GM18505 (cell line): ENCODE measurements around the gene DHDH.

Source experiments
- ATAC-seq: cut with Tn5 transposase; IDR thresholded peaks from one replicate; pipeline ENCODE4 v1.9.1; 2021; ENCODE audit not compliant: unreplicated experiment
- POLR2A ChIP-seq: IDR thresholded peaks from 4 replicates; pipeline ENCODE4 v1.6.1; 2011; ENCODE audit warnings: borderline replicate concordance; ENCODE audit not compliant: insufficient read depth, insufficient read length; ENCODE audit errors: extremely low read depth

DHDH gene

DNA sequence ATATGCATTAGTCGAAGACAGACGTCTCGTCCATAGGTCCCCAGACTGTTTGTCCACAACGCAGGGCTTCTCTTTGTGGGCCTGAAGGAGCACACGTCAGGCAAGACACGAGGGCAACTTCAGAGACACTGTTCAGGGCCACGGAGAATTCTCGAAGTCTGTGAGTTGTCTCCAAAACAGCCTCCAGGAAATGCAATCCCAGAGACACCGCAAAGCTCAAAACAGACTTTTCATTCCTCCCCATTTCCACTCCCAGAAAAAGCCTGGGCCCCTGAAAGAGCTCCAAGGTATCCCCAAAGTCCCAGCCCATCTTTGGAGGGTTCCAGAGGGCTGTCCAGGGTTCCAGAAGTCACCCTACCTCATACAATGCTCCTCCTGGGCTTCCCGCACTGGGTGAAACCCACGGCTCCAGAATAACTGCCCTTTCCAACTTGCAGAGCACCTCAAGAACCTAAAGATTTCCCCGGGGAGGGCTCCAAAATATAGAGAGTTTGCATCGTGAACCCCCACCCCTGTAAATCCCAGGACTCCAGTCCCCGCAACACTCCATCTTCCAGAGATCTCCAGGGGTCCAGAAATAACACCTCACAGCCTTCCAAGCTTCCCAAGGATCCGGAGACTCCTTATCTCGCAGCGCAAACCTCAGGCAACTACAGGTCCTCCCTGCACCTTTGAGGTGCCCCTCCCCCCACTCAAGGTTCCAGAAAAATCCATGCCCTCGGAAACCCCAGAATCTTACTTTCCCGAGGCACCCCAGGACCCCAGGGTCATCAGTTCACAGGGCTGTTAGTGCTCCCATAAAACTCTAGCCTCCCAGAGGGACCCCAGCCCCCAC is 30.9 kb downstream of the DHDH start:
- ATAC-seq: no peak
- TF ChIP-seq POLR2A: no peak

DNA sequence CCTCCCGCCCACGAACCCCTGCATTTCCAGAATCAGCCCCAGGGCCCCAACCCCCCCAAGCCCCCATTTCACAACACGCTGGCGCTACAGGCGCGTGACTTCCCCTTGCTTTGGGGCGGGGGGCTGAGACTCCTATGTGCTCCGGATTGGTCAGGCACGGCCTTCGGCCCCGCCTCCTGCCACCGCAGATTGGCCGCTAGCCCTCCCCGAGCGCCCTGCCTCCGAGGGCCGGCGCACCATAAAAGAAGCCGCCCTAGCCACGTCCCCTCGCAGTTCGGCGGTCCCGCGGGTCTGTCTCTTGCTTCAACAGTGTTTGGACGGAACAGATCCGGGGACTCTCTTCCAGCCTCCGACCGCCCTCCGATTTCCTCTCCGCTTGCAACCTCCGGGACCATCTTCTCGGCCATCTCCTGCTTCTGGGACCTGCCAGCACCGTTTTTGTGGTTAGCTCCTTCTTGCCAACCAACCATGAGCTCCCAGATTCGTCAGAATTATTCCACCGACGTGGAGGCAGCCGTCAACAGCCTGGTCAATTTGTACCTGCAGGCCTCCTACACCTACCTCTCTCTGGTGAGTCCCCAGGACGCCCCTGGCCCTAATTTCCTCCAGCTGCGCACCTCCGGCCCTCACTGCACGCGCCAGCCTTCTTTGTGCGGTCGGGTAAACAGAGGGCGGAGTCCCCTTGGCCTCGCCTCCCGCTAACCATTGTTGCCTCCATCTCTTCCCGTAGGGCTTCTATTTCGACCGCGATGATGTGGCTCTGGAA is 31.7 kb downstream of the DHDH start, which contains the start of gene FTL:
Gene FTL (plus strand): TSS at position 270 of the 766 bp plus-strand sequence. CDS start 199 bp downstream, at position 469.
- peak; percentile 49 for ATAC-seq

DNA sequence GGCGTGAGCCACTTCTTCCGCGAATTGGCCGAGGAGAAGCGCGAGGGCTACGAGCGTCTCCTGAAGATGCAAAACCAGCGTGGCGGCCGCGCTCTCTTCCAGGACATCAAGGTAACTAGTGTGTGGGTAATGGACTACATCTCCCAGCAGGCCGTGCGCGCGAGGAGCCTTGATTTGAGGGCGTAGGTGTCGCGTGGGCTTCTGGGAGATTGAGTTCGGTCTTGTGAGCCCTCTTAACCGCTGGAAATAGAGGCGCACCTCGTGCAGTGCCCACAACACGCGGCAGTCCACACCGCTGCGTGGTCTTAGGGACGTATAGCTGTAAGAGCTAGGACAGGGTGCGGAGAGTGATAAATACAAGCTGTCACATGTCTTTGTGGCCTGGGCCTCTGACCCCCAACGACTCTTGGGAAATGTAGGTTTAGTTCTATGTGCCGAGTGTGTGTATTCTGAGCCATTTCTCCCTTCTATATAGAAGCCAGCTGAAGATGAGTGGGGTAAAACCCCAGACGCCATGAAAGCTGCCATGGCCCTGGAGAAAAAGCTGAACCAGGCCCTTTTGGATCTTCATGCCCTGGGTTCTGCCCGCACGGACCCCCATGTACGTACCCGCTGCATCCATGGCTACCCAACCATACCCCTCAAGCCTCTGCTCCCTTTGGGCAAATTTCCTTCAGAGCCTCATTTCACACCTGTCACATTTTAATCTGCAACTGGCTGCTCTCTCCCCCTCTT is 32.5 kb downstream of the DHDH start:
- ATAC-seq: peak; percentile 11
- TF ChIP-seq POLR2A: peak; percentile 49

More for the DNA sequence above, 31.7 kb downstream of the DHDH start, which contains the start of gene FTL:
- TF ChIP-seq POLR2A: peak; percentile 100

DNA sequence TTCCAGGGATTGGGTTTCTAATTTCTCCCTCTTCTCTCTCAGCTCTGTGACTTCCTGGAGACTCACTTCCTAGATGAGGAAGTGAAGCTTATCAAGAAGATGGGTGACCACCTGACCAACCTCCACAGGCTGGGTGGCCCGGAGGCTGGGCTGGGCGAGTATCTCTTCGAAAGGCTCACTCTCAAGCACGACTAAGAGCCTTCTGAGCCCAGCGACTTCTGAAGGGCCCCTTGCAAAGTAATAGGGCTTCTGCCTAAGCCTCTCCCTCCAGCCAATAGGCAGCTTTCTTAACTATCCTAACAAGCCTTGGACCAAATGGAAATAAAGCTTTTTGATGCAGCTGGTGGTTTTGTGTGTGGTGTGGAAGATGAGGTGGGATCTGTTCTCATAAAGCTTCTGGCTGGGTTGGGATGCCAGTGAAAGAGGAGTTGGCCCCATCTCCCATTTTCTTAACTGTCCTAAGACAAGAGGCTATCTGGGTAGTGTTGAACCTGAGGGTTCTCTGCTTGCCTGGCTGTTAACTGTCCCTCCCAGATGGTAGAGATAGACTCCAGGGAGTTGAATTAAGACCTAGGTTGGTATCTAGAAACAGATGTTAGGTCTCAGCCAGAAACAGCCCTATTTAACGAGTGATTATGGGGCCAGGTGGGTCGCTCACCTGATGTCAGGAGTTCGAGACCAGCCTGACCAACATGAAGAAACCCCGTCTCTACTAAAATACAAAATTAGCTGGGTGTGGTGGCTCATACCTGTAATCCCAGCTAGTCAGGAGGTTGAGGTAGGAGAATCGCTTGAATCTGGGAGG is 33.2 kb downstream of the DHDH start:
- TF ChIP-seq POLR2A: no peak
- no peak for ATAC-seq

DNA sequence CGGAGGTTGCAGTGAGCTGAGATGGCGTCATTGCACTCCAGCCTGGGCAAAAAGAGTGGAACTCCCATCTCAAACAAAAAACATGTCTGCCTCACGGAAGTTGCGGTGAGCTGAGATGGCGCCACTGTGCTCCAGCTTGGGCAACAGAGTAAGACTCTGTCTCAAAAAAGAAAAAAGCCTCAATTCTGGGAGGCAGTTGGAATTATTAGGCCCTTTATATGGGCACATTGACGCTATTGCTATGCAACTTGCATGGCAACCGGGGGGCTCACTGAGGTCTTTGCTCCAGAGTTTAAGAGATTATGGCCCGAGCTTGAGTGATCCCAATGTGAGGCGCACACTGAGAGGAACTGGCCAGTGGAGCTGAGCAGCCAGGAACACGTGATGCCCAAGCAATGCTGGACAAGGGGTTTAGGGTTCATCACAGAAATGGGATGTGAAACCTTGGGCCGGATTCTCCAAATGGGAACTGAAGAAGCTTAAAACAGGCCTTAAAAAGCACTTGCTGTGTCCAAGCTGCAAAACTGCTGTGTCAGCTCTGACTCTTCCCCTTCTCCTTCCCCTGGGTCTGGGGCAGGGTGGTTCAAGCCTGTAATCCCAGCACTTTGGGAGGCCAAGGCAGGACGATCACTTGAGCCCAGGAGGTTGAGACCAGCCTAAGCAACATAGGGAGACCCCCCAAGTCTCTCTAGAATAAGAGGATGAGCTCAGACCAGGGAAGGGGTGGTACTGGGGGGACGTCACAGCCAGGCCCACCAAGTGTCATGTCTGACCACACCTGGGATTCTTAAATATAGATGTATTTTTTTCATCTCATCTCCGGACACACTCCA is 34.1 kb downstream of the DHDH start:
- ATAC-seq: no peak
- TF ChIP-seq POLR2A: peak; percentile 52

DNA sequence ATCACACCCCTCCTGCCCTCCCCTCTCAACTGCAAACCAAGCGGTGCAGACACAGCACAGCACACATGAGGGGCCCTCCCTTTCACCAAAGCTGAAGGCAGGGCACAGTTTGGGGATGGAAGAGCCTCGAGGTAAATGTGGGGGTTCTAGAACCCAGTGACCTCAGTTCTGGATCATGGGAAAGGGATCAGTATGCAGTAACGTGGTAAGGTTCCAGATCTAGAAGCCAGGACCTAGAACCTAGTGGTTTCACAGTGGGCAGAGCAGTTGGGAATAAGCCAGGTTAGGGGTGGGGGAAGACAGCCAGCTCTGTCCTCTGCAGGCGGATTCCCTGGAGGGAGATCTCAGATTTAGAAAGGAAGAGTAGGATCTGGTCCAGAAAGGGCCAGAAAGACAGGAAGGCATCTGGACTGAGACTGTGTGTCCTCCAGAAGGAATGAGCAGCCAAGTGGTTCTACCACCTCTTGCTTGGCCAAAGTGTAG is 34.7 kb downstream of the DHDH start:
- no peak for ATAC-seq
- no peak for TF ChIP-seq POLR2A

DNA sequence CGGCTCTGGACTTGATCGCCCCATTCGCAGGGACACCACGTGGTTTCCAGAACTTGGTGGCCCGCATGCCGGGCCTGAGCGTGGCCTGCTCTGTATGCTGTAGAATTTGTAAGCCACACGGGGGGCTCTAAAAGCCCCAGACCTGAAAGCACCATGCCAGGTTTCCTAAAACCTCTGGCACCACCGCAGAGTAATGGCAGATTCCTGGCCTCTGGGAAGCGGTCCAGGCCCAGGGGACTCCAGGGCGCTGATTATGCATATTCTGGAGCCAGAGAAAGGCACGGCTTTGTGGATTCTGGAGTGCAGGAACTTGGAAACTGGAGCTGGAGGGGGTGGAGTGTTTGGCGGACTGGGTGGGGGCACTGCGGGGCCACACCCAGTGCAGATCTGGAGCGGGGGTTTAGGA is 35.3 kb downstream of the DHDH start:
- no peak for TF ChIP-seq POLR2A

DNA sequence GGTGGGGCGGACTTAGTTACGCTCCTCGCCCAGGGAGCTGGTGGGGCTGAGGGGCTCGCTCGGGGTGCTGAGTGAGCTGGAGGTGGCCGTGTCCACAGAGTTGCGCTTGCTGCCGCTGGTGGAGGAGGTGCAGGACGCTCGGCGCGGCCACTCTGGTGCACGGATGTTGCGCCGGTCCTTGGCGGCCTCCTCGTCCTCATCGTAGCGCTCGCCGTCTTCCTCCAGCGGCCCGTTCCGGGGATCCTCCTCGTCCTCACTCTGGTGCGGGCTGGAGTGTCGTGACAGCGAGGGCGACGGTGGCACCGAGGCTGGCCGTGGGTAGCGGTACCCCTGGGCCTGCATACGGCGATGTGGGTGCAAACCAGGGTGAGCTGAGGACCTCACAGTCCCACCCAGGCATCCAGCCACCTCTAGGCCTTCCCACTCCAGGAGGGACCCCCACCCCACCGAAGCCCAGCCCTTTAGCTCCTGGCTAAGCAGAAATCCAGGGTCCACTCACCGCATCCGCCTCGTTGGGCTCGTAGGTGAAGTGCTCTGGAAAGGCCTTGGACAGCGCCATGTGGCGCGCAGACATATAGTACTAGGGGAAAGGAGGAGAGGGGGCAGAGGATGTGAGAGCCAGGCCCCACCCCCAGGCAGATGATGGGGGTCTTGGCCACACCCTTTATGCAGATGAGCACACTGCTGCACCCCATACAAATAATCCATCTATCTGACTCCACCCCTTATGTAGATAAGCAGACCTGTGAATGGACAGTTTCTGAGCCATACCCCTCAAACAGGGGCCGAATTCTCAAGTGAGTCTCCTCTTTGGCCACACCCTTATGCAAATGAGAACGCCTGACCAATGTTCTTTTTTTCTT is 36.0 kb downstream of the DHDH start:
- no peak for TF ChIP-seq POLR2A
- no peak for ATAC-seq

More for the DNA sequence above, 35.3 kb downstream of the DHDH start:
- no peak for ATAC-seq

DNA sequence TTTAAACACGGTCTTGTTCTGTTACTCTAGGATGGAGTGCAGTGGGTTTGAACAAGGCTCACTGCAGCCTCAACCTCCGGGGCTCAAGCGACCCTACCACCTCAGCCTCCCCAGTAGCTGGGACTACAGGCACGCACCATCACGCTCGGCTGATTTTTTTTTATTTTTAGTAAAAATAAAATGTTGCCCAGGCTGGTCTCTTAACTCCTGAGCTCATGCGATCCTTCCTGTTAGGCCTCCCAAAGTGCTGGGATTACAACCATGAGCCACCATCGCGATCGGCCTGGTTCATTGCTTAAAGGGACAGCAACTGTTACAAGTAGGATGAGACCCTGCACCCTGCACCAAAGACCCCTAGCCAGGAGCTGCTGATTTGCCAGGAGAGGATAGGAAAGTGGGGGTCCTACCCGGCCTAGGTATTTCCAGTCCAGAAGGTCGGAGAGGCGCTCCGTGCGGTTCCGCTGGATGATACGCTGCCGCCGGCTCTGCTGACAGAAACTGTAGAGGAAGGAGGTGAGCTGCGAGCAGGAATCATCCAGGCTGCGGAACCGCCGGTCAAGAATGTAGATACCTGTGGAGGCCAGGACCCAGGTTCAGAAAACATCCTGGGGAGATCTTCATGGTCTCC is 36.8 kb downstream of the DHDH start:
- no peak for TF ChIP-seq POLR2A
- ATAC-seq: no peak

DNA sequence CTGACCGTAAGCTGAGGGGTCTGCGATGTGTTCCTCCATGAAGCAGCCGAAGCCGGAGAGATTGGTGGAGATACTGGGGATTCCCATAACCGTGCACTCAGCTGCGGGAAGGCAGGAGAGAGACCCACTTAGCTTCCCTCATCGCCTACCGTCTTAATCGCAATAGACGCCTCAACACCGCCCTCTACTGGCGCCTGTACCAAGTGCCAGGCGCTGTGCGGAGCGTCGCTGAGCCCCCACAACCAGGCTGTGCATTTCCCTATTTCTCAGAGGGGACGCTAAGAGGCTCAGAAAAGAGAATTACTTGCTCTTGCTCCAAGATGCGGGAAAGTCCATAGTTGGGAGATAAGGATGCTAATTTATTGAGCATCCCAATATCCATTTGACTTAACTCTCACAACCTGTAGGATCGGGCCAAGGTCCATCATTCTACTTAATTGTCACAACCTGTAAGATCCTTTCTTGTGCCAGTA is 37.5 kb downstream of the DHDH start:
- no peak for TF ChIP-seq POLR2A
- peak; percentile 39 for ATAC-seq
